ENCODE measurements around the gene ANKMY2.
"Not testable (repeated sequence)": the region's sequence is repeated elsewhere in the genome, so short reads cannot be mapped to it uniquely, and the experiment has no call there.

ANKMY2 gene

GRCh38 chr7:16659854-16660497 is 14.4 kb upstream of the ANKMY2 start:
- not testable (repeated sequence) for DNase-seq (ENCODE audit: low spot score)

- peak; percentile 76 for DNase-seq (ENCODE audit: low spot score)
Observed at GRCh38 chr7:16657656-16658279, 12.2 kb upstream of the ANKMY2 start.

- no peak for DNase-seq (ENCODE audit: low spot score)
Observed at GRCh38 chr7:16656141-16656540, 10.6 kb upstream of the ANKMY2 start.

- DNase-seq (ENCODE audit: low spot score): no peak
Observed at GRCh38 chr7:16655394-16655793, 9.8 kb upstream of the ANKMY2 start.

- no peak for DNase-seq (ENCODE audit: low spot score)
Observed at GRCh38 chr7:16652888-16653287, 7.3 kb upstream of the ANKMY2 start.

- no peak for DNase-seq (ENCODE audit: low spot score)
Observed at GRCh38 chr7:16652240-16652583, 6.7 kb upstream of the ANKMY2 start.

GRCh38 chr7:16651396-16652239 is 6.1 kb upstream of the ANKMY2 start:
- DNase-seq (ENCODE audit: low spot score): no peak

GRCh38 chr7:16650266-16650665 is 4.7 kb upstream of the ANKMY2 start:
- no peak for DNase-seq (ENCODE audit: low spot score)

GRCh38 chr7:16649196-16649595 is 3.6 kb upstream of the ANKMY2 start:
- no peak for DNase-seq (ENCODE audit: low spot score)

GRCh38 chr7:16648551-16648950 is 3.0 kb upstream of the ANKMY2 start:
- no peak for DNase-seq (ENCODE audit: low spot score)

- DNase-seq (ENCODE audit: low spot score): no peak
Observed at GRCh38 chr7:16647435-16647960, 1.9 kb upstream of the ANKMY2 start.

GRCh38 chr7:16646472-16647072 is 1.0 kb upstream of the ANKMY2 start:
- no peak for DNase-seq (ENCODE audit: low spot score)

- DNase-seq (ENCODE audit: low spot score): peak; percentile 69
Observed at GRCh38 chr7:16644636-16645592, 640 bp downstream of the ANKMY2 start.

GRCh38 chr7:16644157-16644556 is 1.4 kb downstream of the ANKMY2 start:
- DNase-seq (ENCODE audit: low spot score): no peak

- no peak for DNase-seq (ENCODE audit: low spot score)
Observed at GRCh38 chr7:16638282-16639280, 7.0 kb downstream of the ANKMY2 start.

- no peak for DNase-seq (ENCODE audit: low spot score)
Observed at GRCh38 chr7:16637379-16637778, 8.2 kb downstream of the ANKMY2 start.

GRCh38 chr7:16636555-16637101 is 8.9 kb downstream of the ANKMY2 start:
- DNase-seq (ENCODE audit: low spot score): no peak

GRCh38 chr7:16634271-16634738 is 11.2 kb downstream of the ANKMY2 start:
- peak; percentile 18 for DNase-seq (ENCODE audit: low spot score)

- no peak for DNase-seq (ENCODE audit: low spot score)
Observed at GRCh38 chr7:16630654-16631053, 14.9 kb downstream of the ANKMY2 start.

- DNase-seq (ENCODE audit: low spot score): peak; percentile 56
Observed at GRCh38 chr7:16627236-16627635, 18.3 kb downstream of the ANKMY2 start.

All from AG20443 (cell line).